ENCODE results near the gene C1orf167. TPM values are rescaled to one million over a fixed set of nuclear protein-coding genes. Genes with fewer than 3 reads are reported as not detected.

C1orf167 gene
- total and polyA plus RNA-seq, 5 donors, result 1.3 to 4.0 (median 2.2) TPM

- Histone ChIP-seq H3K4me3 (ENCODE audit: low read length) (no peak overlapping the region), H3K4me1 (ENCODE audit: control insufficient read depth, insufficient read depth, low read length) (no peaks in the 10 kb centered on the region), H3K27me3 (ENCODE audit: control insufficient read depth, insufficient read depth) (no peaks in the 10 kb centered on the region), H3K9me3 (ENCODE audit: control insufficient read depth, low read length) (no peaks in the 10 kb centered on the region), H3K27ac (ENCODE audit: low read length) (no peak overlapping the region)
- 62% methylated on average over 40 of the region's 40 CpGs for WGBS
- ATAC-seq (peak; percentile 47 to 50), DNase-seq (peak; percentile 75 to 91 (median 88))
- intact Hi-C loops (cut with DNase I), result loop anchor here (1.0 to 10.0 kb wide), 6 partner anchors 54 to 186 kb away; no protein-coding TSS in a partner anchor
These were observed 76.6 kb downstream of the C1orf167 start for GRCh38 chr1:11838349-11839272.

Other genes with a start within 250 kb of the C1orf167 start
- 10 to 100 TPM in 1 of 4 donors, 1 to 10 TPM in 3; 5.4 to 10.6 (median 6.5) TPM for gene FBXO2, start 107.8 kb upstream of the C1orf167 start, total RNA-seq
- gene FBXO2, start 107.8 kb upstream of the C1orf167 start, polyA plus RNA-seq, result 14.0 TPM
- 10 to 100 TPM; 18.5 to 30.1 (median 24.8) TPM for gene FBXO44, start 107.3 kb upstream of the C1orf167 start, total RNA-seq
- gene FBXO44, start 107.3 kb upstream of the C1orf167 start, polyA plus RNA-seq, result 25.1 TPM
- gene FBXO6, start 98.0 kb upstream of the C1orf167 start, total RNA-seq, result 1 to 10 TPM; 4.5 to 7.9 (median 5.9) TPM
- 9.9 TPM for gene FBXO6, start 98.0 kb upstream of the C1orf167 start, polyA plus RNA-seq
- gene MAD2L2, start 81.0 kb upstream of the C1orf167 start, total RNA-seq, result 10 to 100 TPM; 15.5 to 20.3 (median 16.7) TPM
- gene MAD2L2, start 81.0 kb upstream of the C1orf167 start, polyA plus RNA-seq, result 22.8 TPM
- gene DRAXIN, start 70.5 kb upstream of the C1orf167 start, total RNA-seq, result under 1 TPM in 3 of 4 donors, not detected in 1; 0.03 to 0.08 (median 0.03) TPM
- 0.02 TPM for gene DRAXIN, start 70.5 kb upstream of the C1orf167 start, polyA plus RNA-seq
- gene AGTRAP, start 26.1 kb upstream of the C1orf167 start, total RNA-seq, result 10 to 100 TPM; 17.5 to 25.0 (median 21.9) TPM
- 23.9 TPM for gene AGTRAP, start 26.1 kb upstream of the C1orf167 start, polyA plus RNA-seq
- 10 to 100 TPM; 46.6 to 75.2 (median 58.9) TPM for gene MTHFR, start 43.8 kb downstream of the C1orf167 start, total RNA-seq
- 36.7 TPM for gene MTHFR, start 43.8 kb downstream of the C1orf167 start, polyA plus RNA-seq
- 10 to 100 TPM; 30.4 to 54.9 (median 36.8) TPM for gene CLCN6, start 44.0 kb downstream of the C1orf167 start, total RNA-seq
- 16.2 TPM for gene CLCN6, start 44.0 kb downstream of the C1orf167 start, polyA plus RNA-seq
- gene NPPA, start 85.6 kb downstream of the C1orf167 start, total RNA-seq, result over 10,000 TPM; 26,185 to 59,291 (median 38,228) TPM
- gene NPPA, start 85.6 kb downstream of the C1orf167 start, polyA plus RNA-seq, result 45,715 TPM
- gene NPPB, start 96.8 kb downstream of the C1orf167 start, total RNA-seq, result 1,000 to 10,000 TPM in 1 of 4 donors, 100 to 1,000 TPM in 1, 10 to 100 TPM in 2; 37.1 to 2,245 (median 160) TPM
- gene NPPB, start 96.8 kb downstream of the C1orf167 start, polyA plus RNA-seq, result 1,679 TPM
- gene KIAA2013, start 164.2 kb downstream of the C1orf167 start, total RNA-seq, result 10 to 100 TPM; 34.6 to 38.1 (median 36.3) TPM
- gene KIAA2013, start 164.2 kb downstream of the C1orf167 start, polyA plus RNA-seq, result 37.3 TPM
- 10 to 100 TPM; 49.5 to 77.8 (median 63.1) TPM for gene PLOD1, start 172.5 kb downstream of the C1orf167 start, total RNA-seq
- gene PLOD1, start 172.5 kb downstream of the C1orf167 start, polyA plus RNA-seq, result 51.0 TPM
- gene MFN2, start 218.3 kb downstream of the C1orf167 start, total RNA-seq, result 100 to 1,000 TPM; 386 to 449 (median 419) TPM
- gene MFN2, start 218.3 kb downstream of the C1orf167 start, polyA plus RNA-seq, result 237 TPM